Left ventricle myocardium inferior (tissue), 1 donor: ENCODE results near the gene SNU13. TPM values are rescaled to one million over a fixed set of nuclear protein-coding genes. Genes with fewer than 3 reads are reported as not detected.
"Not testable (repeated sequence)": the region's sequence is repeated elsewhere in the genome, so short reads cannot be mapped to it uniquely, and the experiment has no call there.

Experiments used
- DNase-seq: peaks from one replicate; pipeline ENCODE4 v3.0.0-alpha.2; 2020
- H3K27ac ChIP-seq: fragments of 200-600 bp; replicated peaks from 2 replicates; pipeline ENCODE4 v1.8.0; 2021
- H3K27me3 ChIP-seq: fragments of 200-600 bp; 2 replicates; pipeline ENCODE4 v1.8.0; 2021; ENCODE audit warnings: low read depth
- H3K36me3 ChIP-seq: fragments of 200-600 bp; 2 replicates; pipeline ENCODE4 v1.8.0; 2021
- H3K4me1 ChIP-seq: fragments of 200-600 bp; 2 replicates; pipeline ENCODE4 v1.8.0; 2021
- H3K4me3 ChIP-seq: fragments of 200-600 bp; 2 replicates; pipeline ENCODE4 v1.8.0; 2021; ENCODE audit warnings: mild to moderate bottlenecking, moderate library complexity
- H3K9me3 ChIP-seq: fragments of 200-600 bp; replicated peaks from 2 replicates; pipeline ENCODE4 v1.8.0; 2021
- intact Hi-C: fragments of 100-400 bp; cut with micrococcal nuclease; formaldehyde crosslinking; loops from one replicate; pipeline ENCODE4 v1.11.0; 2022
- total RNA-seq: library from RNA; stranded (reverse); fragmentation: NEBNext Ultra II Directional; extraction: Animal tissue kit (Norgen Biotek cat#: 25700); gene quantifications from one replicate; pipeline ENCODE4 v1.2.1, GENCODE V29; 2021
- TF ChIP-seq, protein P1 (sequence below): fragments of 200-600 bp; IDR thresholded peaks from 2 replicates; pipeline ENCODE4 v1.8.0; 2021; ENCODE audit warnings: antibody characterized with exemption, mild to moderate bottlenecking, borderline replicate concordance
- donor health status: DM: no; HTN: yes; CAD: no; lungs with severe emphysema.

Gene SNU13
- total RNA-seq, 1 donor from 2014 or later, result 197 TPM

DNA sequence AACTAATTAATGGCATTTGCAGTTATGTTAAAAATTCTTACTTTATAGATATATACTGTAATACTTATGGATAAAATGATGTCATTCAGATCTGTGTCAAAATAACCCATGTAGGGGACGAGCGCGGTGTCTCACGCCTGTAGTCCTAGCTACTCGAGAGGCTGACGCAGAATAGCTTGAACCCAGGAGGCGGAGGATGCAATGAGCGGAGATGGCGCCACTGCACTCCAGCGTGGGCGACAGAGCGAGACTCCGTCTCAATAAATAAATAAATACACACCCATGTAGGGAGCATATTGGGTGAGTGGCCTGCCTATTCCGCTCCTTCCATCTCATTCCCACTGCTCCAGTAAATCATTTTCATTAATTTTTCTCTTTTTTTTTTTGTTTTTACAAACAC, 7.1 kb downstream of the SNU13 start:
- intact Hi-C loops, result no loop called here
- Histone ChIP-seq H3K36me3 (peaks cover 41% of the 10 kb centered on the region), H3K9me3 (no peaks in the 10 kb centered on the region), H3K4me3 (peak overlapping the region; percentile 75), H3K27ac (peak overlapping the region; percentile 88), H3K4me1 (peaks cover 21% of the 10 kb centered on the region), H3K27me3 (no peaks in the 10 kb centered on the region)
- TF ChIP-seq, protein P1, sequence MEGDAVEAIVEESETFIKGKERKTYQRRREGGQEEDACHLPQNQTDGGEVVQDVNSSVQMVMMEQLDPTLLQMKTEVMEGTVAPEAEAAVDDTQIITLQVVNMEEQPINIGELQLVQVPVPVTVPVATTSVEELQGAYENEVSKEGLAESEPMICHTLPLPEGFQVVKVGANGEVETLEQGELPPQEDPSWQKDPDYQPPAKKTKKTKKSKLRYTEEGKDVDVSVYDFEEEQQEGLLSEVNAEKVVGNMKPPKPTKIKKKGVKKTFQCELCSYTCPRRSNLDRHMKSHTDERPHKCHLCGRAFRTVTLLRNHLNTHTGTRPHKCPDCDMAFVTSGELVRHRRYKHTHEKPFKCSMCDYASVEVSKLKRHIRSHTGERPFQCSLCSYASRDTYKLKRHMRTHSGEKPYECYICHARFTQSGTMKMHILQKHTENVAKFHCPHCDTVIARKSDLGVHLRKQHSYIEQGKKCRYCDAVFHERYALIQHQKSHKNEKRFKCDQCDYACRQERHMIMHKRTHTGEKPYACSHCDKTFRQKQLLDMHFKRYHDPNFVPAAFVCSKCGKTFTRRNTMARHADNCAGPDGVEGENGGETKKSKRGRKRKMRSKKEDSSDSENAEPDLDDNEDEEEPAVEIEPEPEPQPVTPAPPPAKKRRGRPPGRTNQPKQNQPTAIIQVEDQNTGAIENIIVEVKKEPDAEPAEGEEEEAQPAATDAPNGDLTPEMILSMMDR, result no peak
- no peak for DNase-seq

DNA sequence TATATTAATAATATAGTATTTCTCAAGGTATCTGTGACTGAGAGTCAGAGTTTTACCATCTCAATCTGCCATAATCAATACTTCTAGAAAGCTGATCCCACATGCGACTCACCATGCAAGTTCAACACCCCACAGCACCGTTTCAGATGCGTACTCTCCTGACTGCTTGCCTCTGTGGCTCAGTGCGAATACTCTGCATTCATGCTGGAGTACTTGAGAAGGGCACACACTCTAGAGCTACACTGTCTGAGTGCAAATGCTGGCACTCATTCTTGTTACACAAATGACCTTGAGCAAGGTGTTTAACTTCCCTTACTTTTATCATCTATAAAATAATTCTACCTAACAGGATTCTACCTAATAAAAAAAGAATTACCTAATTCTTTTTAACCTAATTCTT, 12.5 kb downstream of the SNU13 start:
- no peak for DNase-seq
- H3K27me3 ChIP-seq, result no peaks in the 10 kb centered on the region
- peaks cover 52% of the 10 kb centered on the region for H3K36me3 ChIP-seq
- peaks cover 47% of the 10 kb centered on the region for H3K4me1 ChIP-seq
- H3K27ac ChIP-seq, result peak overlapping the region; percentile 71
- TF ChIP-seq, protein P1, result no peak
- intact Hi-C loops, result no loop called here
- no peak overlapping the region for H3K4me3 ChIP-seq
- no peaks in the 10 kb centered on the region for H3K9me3 ChIP-seq

DNA sequence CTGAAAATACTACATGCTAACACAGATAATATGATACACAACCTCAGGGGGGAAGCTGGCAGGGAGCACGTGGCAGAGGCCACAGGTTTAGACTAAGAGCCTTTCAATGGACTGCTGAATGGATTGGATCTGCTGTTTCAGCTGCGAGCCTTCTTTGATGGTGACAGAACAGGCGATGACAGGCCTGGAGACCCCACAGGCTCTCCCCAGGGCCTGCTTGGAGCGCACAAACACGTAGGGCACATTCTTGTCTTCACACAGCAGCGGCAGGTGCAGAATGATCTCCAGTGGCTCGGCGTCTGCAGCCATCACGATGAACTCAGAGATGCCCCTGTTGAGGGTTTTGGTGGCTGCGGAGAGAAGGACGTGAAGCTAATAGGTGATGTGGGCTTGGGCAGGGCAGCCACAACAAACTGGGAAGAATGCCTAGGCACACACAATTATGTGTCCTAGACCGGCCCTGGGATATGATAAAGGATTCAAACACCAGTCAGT, 13.8 kb downstream of the SNU13 start:
- Histone ChIP-seq H3K4me1 (peaks cover 35% of the 10 kb centered on the region), H3K27me3 (no peaks in the 10 kb centered on the region), H3K36me3 (peaks cover 40% of the 10 kb centered on the region), H3K27ac (peak overlapping the region; percentile 71), H3K9me3 (no peaks in the 10 kb centered on the region), H3K4me3 (no peak overlapping the region)
- intact Hi-C loops, result no loop called here
- no peak for DNase-seq
- TF ChIP-seq, protein P1, result no peak

DNA sequence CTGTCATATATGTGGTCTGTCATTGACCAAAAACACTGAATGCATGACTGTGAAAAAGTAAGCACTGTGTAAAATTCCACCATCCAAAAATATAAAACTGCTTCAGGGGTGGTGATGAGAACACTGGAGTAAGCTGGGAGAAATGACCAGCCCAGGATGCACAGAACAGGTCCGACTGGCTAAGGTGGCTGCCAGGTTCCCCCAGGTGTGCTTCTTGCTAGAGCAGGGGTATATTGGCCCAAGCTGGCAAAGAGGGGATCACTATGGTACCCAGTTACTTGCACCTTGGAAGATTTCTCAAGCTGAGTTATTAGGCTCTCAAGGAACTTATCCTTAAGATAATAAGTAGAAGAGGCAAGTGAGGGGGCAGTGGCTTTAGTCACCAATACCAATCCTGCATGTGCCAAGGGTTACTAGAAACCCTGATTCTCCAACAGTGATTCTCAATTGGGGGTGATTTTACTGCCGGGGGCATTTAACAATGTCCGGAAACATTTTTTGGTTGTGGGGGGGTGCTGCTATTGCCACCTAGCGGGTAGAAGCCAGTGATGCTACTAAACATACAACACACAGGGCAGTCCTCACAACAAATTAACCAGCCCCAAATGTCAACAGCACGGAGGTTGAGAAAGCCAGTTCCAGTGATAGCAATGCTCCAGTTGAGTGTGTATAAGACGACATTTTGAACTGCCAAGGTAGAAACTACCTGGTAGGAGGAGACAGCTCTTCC, 15.7 kb downstream of the SNU13 start:
- Histone ChIP-seq H3K27me3 (no peaks in the 10 kb centered on the region), H3K9me3 (no peaks in the 10 kb centered on the region), H3K4me3 (no peak overlapping the region), H3K27ac (no peak overlapping the region), H3K4me1 (peaks cover 35% of the 10 kb centered on the region), H3K36me3 (peaks cover 21% of the 10 kb centered on the region)
- no peak for DNase-seq
- intact Hi-C loops, result no loop called here
- TF ChIP-seq, protein P1, result peak; percentile 40

DNA sequence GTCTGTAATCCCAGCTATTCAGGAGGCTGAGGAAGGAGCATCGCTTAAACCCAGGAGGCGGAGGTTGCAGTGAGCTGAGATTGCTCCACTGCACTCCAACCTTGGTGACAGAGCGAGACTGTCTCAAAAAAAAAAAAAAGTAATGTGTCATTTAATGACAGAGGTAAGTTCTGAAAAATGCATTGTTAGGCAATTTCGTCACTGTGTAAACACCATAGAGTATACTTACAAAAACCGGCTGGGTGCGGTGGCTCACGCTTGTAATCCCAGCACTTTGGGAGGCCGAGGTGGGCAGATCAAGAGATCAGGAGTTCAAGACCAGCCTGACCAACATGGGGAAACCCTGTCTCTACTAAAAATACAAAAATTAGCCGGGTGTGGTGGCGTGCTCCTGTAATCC, 16.6 kb downstream of the SNU13 start:
- H3K27ac ChIP-seq, H3K27me3 ChIP-seq, DNase-seq, H3K4me3 ChIP-seq, intact Hi-C loops, H3K9me3 ChIP-seq: not testable (repeated sequence)
- H3K36me3 ChIP-seq, result peaks cover 12% of the 10 kb centered on the region
- H3K4me1 ChIP-seq, result peaks cover 42% of the 10 kb centered on the region
